KMS-11 (cell line): Measurements from ENCODE around the gene POU6F1.

Experiments
- H2AFZ ChIP-seq: fragments of 200-600 bp; sonication (generic); 2 replicates; pipeline ENCODE4 v1.6.1; 2016; ENCODE audit warnings: antibody characterized with exemption, mixed run types, low read depth
- H3K27ac ChIP-seq: fragments of 200-600 bp; sonication (generic); 2 replicates; pipeline ENCODE4 v1.6.1; 2016; ENCODE audit warnings: mild to moderate bottlenecking, mixed run types
- H3K27me3 ChIP-seq: fragments of 200-600 bp; sonication (generic); 2 replicates; pipeline ENCODE4 v1.6.1; 2017; ENCODE audit warnings: mild to moderate bottlenecking, low read depth, mixed run types, moderate library complexity; ENCODE audit not compliant: insufficient read depth
- H3K36me3 ChIP-seq: fragments of 200-600 bp; sonication (generic); 2 replicates; pipeline ENCODE4 v1.6.1; 2017; ENCODE audit warnings: mild to moderate bottlenecking, mixed run types; ENCODE audit not compliant: insufficient read depth
- H3K4me1 ChIP-seq: fragments of 200-600 bp; sonication (generic); 2 replicates; pipeline ENCODE4 v1.6.1; 2016; ENCODE audit warnings: mild to moderate bottlenecking, low read depth, mixed run types; ENCODE audit not compliant: poor library complexity, severe bottlenecking
- H3K4me2 ChIP-seq: fragments of 200-600 bp; sonication (generic); 2 replicates; pipeline ENCODE4 v1.7.0; 2016; ENCODE audit warnings: mild to moderate bottlenecking, mixed run types
- H3K4me3 ChIP-seq: fragments of 200-600 bp; sonication (generic); IDR thresholded peaks from 2 replicates; pipeline ENCODE4 v1.6.1; 2017; ENCODE audit warnings: low read depth, low read length, mixed read lengths; ENCODE audit not compliant: insufficient read depth
- H3K79me2 ChIP-seq: fragments of 200-600 bp; sonication (generic); 2 replicates; pipeline ENCODE4 v1.6.1; 2016; ENCODE audit warnings: low read depth, mixed run types; ENCODE audit not compliant: insufficient read depth
- H3K9ac ChIP-seq: fragments of 200-600 bp; sonication (generic); 2 replicates; pipeline ENCODE4 v1.6.1; 2016; ENCODE audit warnings: mild to moderate bottlenecking, mixed run types
- H4K20me1 ChIP-seq: fragments of 200-600 bp; sonication (generic); 2 replicates; pipeline ENCODE4 v1.6.1; 2016; ENCODE audit warnings: mild to moderate bottlenecking, mixed run types; ENCODE audit not compliant: insufficient read depth
- TF ChIP-seq, protein P1 (sequence below): fragments of 200-600 bp; sonication (generic); conservative IDR thresholded peaks from 2 replicates; pipeline ENCODE4 v1.6.1; 2017; ENCODE audit warnings: low read depth, mild to moderate bottlenecking, antibody characterized with exemption, low read length, moderate library complexity, mixed read lengths

The POU6F1 gene

GRCh38 chr12:51189790-51190355 lies 28.0 kb downstream of the POU6F1 start:
- Histone ChIP-seq H3K36me3 (no peaks in the 10 kb centered on the region), H3K79me2 (no peaks in the 10 kb centered on the region), H4K20me1 (no peaks in the 10 kb centered on the region), H3K4me1 (peaks cover 40% of the 10 kb centered on the region), H3K4me3 (no peak overlapping the region), H3K27ac (no peak overlapping the region), H3K4me2 (peak overlapping the region; percentile 56; the same call in 1 of the 2 replicates), H3K27me3 (no peaks in the 10 kb centered on the region), H2AFZ (no peak overlapping the region), H3K9ac (no peak overlapping the region)
- TF ChIP-seq, protein P1, sequence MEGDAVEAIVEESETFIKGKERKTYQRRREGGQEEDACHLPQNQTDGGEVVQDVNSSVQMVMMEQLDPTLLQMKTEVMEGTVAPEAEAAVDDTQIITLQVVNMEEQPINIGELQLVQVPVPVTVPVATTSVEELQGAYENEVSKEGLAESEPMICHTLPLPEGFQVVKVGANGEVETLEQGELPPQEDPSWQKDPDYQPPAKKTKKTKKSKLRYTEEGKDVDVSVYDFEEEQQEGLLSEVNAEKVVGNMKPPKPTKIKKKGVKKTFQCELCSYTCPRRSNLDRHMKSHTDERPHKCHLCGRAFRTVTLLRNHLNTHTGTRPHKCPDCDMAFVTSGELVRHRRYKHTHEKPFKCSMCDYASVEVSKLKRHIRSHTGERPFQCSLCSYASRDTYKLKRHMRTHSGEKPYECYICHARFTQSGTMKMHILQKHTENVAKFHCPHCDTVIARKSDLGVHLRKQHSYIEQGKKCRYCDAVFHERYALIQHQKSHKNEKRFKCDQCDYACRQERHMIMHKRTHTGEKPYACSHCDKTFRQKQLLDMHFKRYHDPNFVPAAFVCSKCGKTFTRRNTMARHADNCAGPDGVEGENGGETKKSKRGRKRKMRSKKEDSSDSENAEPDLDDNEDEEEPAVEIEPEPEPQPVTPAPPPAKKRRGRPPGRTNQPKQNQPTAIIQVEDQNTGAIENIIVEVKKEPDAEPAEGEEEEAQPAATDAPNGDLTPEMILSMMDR = no peak

- Histone ChIP-seq H3K4me3 (no peak overlapping the region), H3K27ac (peak overlapping the region; percentile 38), H4K20me1 (no peaks in the 10 kb centered on the region), H3K4me1 (peaks cover 40% of the 10 kb centered on the region), H2AFZ (peak overlapping the region; percentile 39), H3K27me3 (no peaks in the 10 kb centered on the region), H3K79me2 (no peaks in the 10 kb centered on the region), H3K36me3 (no peaks in the 10 kb centered on the region), H3K9ac (0 out of 2 replicates have a peak overlapping the region, but pooled peaks have one; percentile 2), H3K4me2 (peak overlapping the region; percentile 56)
- TF ChIP-seq, protein P1 = no peak
Observed at GRCh38 chr12:51188359-51189051, 29.4 kb downstream of the POU6F1 start.

- Histone ChIP-seq H4K20me1 (no peaks in the 10 kb centered on the region), H3K9ac (no peak overlapping the region), H3K4me1 (peaks cover 40% of the 10 kb centered on the region), H3K36me3 (no peaks in the 10 kb centered on the region), H3K79me2 (no peaks in the 10 kb centered on the region), H2AFZ (peak overlapping the region; percentile 39; the same call in 1 of the 2 replicates), H3K27ac (peak overlapping the region; percentile 38), H3K27me3 (no peaks in the 10 kb centered on the region), H3K4me2 (peak overlapping the region; percentile 56), H3K4me3 (no peak overlapping the region)
- TF ChIP-seq, protein P1 = no peak
Observed at GRCh38 chr12:51187370-51187987, 30.4 kb downstream of the POU6F1 start.

GRCh38 chr12:51186465-51187085 lies 31.3 kb downstream of the POU6F1 start:
- Histone ChIP-seq H3K27ac (no peak overlapping the region), H3K9ac (no peak overlapping the region), H3K4me1 (peaks cover 40% of the 10 kb centered on the region), H4K20me1 (no peaks in the 10 kb centered on the region), H3K79me2 (no peaks in the 10 kb centered on the region), H2AFZ (peak overlapping the region; percentile 39; the same call in 1 of the 2 replicates), H3K36me3 (no peaks in the 10 kb centered on the region), H3K27me3 (no peaks in the 10 kb centered on the region), H3K4me3 (no peak overlapping the region), H3K4me2 (peak overlapping the region; percentile 56; the same call in 1 of the 2 replicates)
- TF ChIP-seq, protein P1 = no peak
